HepG2 (cell line): ENCODE data around the gene AADACL4. TPM values are rescaled to one million over a fixed set of nuclear protein-coding genes. Genes with fewer than 3 reads are reported as not detected.
A peak's percentile ranks its signal among the peaks of the same experiment; 100 is the strongest.

Source experiments
- ARHGAP35 ChIP-seq: sonication (generic); formaldehyde crosslinking; IDR thresholded peaks from 2 replicates; pipeline ENCODE4 v1.9.0; 2022; ENCODE audit warnings: mild to moderate bottlenecking, inconsistent platforms, moderate library complexity, missing genetic modification reagents, borderline replicate concordance
- ARID2 ChIP-seq: sonication (generic); formaldehyde crosslinking; IDR thresholded peaks from 2 replicates; pipeline ENCODE4 v1.8.1; 2022; ENCODE audit warnings: mild to moderate bottlenecking, missing genetic modification reagents, borderline replicate concordance
- JDP2 ChIP-seq: sonication (generic); formaldehyde crosslinking; IDR thresholded peaks from 2 replicates; pipeline ENCODE4 v1.8.1; 2022; ENCODE audit warnings: missing genetic modification reagents, borderline replicate concordance
- MEIS1 ChIP-seq: sonication (generic); formaldehyde crosslinking; IDR thresholded peaks from 2 replicates; pipeline ENCODE4 v1.9.0; 2021; ENCODE audit warnings: mild to moderate bottlenecking, missing genetic modification reagents, moderate library complexity, borderline replicate concordance
- MYC ChIP-seq: sonication (generic); formaldehyde crosslinking; IDR thresholded peaks from 2 replicates; pipeline ENCODE4 v1.9.0; 2021; ENCODE audit warnings: missing genetic modification reagents, borderline replicate concordance
- SYNCRIP ChIP-seq: fragments of 200-400 bp; formaldehyde crosslinking; IDR thresholded peaks from 2 replicates; pipeline ENCODE4 v1.6.1; 2018; ENCODE audit warnings: mild to moderate bottlenecking, low read depth, low read length; ENCODE audit not compliant: insufficient read depth
- TGIF2 ChIP-seq: IDR thresholded peaks from 2 replicates; pipeline ENCODE4 v1.6.1; 2016; ENCODE audit warnings: control low read depth, missing compliant biosample characterization
- YEATS2 ChIP-seq: sonication (generic); formaldehyde crosslinking; IDR thresholded peaks from 2 replicates; pipeline ENCODE4 v1.4.0; 2020; ENCODE audit warnings: missing genetic modification reagents, borderline replicate concordance
- ZNF329 ChIP-seq: sonication (generic); formaldehyde crosslinking; IDR thresholded peaks from 2 replicates; pipeline ENCODE4 v1.9.0; 2021; ENCODE audit warnings: low read depth, mild to moderate bottlenecking, missing genetic modification reagents
- ZNF337 ChIP-seq: sonication (generic); formaldehyde crosslinking; IDR thresholded peaks from 2 replicates; pipeline ENCODE4 v1.5.1; 2020; ENCODE audit warnings: missing genetic modification reagents, low read depth, mild to moderate bottlenecking, borderline replicate concordance
- ZNF354B ChIP-seq: sonication (generic); formaldehyde crosslinking; IDR thresholded peaks from 2 replicates; pipeline ENCODE4 v1.8.0; 2022; ENCODE audit warnings: mild to moderate bottlenecking, missing genetic modification reagents
- ZNF543 ChIP-seq: sonication (generic); formaldehyde crosslinking; IDR thresholded peaks from 2 replicates; pipeline ENCODE4 v1.4.0; 2020; ENCODE audit warnings: mild to moderate bottlenecking, missing genetic modification reagents
- polyA plus RNA-seq, 8 experiments: library from polyadenylated mRNA; depleted of rRNA in 3 of 8; stranded (reverse) in 7 of 8; unstranded in 1 of 8; fragments of >200 nt; fragmentation: Illumina TruSeq in 4 of 8; extraction: Trizol in 4 of 8; gene quantifications; 2 replicates each; pipeline versions ENCODE4 v1.2.1 to v1.2.3, GENCODE V29; 2011 to 2016; ENCODE audit warnings: low read depth in 4 of 8, missing spikeins in 1 of 8, mixed read lengths in 1 of 8; ENCODE audit not compliant: insufficient read depth in 1 of 8
- total RNA-seq, 5 experiments: library from RNA; depleted of rRNA; stranded (reverse); fragments of >200 nt; fragmentation: Illumina TruSeq; extraction: Trizol; gene quantifications; 2 replicates each; pipeline ENCODE4 v1.2.3, GENCODE V29; 2016; ENCODE audit warnings: low read depth in 1 of 5
- TF ChIP-seq, protein P1 (sequence below): sonication (generic); formaldehyde crosslinking; IDR thresholded peaks from 2 replicates; pipeline ENCODE4 v1.5.0; 2020; ENCODE audit warnings: missing genetic modification reagents
- TF ChIP-seq, protein P2 (sequence below): sonication (generic); formaldehyde crosslinking; IDR thresholded peaks from 2 replicates; pipeline ENCODE4 v1.9.0; 2021; ENCODE audit warnings: missing genetic modification reagents, borderline replicate concordance
- TF ChIP-seq, protein P3 (sequence below): sonication (generic); formaldehyde crosslinking; conservative IDR thresholded peaks from 2 replicates; pipeline ENCODE4 v1.4.0; 2020; ENCODE audit warnings: mild to moderate bottlenecking, missing genetic modification reagents, moderate library complexity
- TF ChIP-seq, protein P4 (sequence below): sonication (generic); formaldehyde crosslinking; IDR thresholded peaks from 2 replicates; pipeline ENCODE4 v1.4.0; 2020; ENCODE audit warnings: missing genetic modification reagents, borderline replicate concordance
- TF ChIP-seq, protein P5 (sequence below): IDR thresholded peaks from 2 replicates; pipeline ENCODE4 v1.6.1; 2016

AADACL4 gene
- total and polyA plus RNA-seq, 2 of the 13 experiments (the other 11 are each of a cell fraction or from before 2014, with no cell fraction given), result not detected

DNA sequence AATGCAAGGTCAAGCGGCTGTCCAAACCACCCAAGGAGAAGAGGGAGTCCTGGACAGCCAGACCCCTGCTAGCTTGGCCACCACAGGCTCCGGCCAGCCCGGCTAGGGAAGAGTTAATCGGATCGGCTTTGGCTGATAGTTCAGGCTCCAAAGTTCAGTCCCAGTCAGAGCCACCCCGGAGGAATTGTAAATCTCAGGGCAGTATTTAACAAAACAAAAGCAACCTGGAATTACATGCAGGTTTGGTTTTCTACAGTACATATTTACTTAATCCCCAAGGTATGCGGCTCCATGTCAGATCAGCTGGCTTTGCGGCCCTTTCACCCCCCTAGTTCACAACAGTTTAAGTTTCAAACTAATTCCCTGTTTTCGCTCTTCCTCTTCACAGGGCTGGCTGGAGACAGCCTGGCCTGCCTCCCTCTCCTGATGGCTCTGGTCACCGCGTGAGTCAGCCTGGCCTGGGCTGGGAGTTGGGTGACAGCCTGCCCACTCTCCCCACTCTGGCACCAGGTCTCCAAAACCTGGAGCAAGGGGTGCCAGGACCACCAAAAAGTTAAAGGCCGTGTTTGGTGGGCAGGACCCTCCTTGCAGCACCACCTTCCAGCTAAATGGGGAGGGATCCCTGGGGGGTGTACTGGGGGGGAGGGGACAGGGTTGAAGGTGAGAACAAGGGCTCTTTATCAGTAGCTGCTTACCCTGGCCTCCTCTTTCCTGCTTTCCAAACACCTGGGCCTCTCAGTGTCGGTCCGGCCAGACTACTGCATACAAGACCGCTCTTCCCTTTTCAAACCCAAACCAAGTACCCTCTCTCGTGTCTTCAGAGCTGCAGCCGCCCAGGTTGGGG, 27.8 kb upstream of the AADACL4 start (continued):
- TF ChIP-seq MEIS1 (CRISPR knock-in tag) (0 out of 2 replicates have a peak, but pooled peaks have one; percentile 59), YEATS2 (no peak), ARHGAP35 (CRISPR knock-in tag) (no peak), SYNCRIP (no peak), MYC (CRISPR knock-in tag) (peak; percentile 57; the same call in 1 of the 2 replicates), ZNF329 (peak; percentile 97), ZNF543 (no peak), ZNF337 (no peak; the same call in 1 of the 2 replicates), ARID2 (peak; percentile 80; the same call in 1 of the 2 replicates), ZNF354B (no peak), JDP2 (CRISPR knock-in tag) (no peak), TGIF2 (peak; percentile 86; the same call in 1 of the 2 replicates)
- TF ChIP-seq, protein P1, sequence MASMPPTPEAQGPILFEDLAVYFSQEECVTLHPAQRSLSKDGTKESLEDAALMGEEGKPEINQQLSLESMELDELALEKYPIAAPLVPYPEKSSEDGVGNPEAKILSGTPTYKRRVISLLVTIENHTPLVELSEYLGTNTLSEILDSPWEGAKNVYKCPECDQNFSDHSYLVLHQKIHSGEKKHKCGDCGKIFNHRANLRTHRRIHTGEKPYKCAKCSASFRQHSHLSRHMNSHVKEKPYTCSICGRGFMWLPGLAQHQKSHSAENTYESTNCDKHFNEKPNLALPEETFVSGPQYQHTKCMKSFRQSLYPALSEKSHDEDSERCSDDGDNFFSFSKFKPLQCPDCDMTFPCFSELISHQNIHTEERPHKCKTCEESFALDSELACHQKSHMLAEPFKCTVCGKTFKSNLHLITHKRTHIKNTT (CRISPR knock-in tag), result no peak
- TF ChIP-seq, protein P2, sequence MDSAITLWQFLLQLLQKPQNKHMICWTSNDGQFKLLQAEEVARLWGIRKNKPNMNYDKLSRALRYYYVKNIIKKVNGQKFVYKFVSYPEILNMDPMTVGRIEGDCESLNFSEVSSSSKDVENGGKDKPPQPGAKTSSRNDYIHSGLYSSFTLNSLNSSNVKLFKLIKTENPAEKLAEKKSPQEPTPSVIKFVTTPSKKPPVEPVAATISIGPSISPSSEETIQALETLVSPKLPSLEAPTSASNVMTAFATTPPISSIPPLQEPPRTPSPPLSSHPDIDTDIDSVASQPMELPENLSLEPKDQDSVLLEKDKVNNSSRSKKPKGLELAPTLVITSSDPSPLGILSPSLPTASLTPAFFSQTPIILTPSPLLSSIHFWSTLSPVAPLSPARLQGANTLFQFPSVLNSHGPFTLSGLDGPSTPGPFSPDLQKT (CRISPR knock-in tag), result no peak
- TF ChIP-seq, protein P3, sequence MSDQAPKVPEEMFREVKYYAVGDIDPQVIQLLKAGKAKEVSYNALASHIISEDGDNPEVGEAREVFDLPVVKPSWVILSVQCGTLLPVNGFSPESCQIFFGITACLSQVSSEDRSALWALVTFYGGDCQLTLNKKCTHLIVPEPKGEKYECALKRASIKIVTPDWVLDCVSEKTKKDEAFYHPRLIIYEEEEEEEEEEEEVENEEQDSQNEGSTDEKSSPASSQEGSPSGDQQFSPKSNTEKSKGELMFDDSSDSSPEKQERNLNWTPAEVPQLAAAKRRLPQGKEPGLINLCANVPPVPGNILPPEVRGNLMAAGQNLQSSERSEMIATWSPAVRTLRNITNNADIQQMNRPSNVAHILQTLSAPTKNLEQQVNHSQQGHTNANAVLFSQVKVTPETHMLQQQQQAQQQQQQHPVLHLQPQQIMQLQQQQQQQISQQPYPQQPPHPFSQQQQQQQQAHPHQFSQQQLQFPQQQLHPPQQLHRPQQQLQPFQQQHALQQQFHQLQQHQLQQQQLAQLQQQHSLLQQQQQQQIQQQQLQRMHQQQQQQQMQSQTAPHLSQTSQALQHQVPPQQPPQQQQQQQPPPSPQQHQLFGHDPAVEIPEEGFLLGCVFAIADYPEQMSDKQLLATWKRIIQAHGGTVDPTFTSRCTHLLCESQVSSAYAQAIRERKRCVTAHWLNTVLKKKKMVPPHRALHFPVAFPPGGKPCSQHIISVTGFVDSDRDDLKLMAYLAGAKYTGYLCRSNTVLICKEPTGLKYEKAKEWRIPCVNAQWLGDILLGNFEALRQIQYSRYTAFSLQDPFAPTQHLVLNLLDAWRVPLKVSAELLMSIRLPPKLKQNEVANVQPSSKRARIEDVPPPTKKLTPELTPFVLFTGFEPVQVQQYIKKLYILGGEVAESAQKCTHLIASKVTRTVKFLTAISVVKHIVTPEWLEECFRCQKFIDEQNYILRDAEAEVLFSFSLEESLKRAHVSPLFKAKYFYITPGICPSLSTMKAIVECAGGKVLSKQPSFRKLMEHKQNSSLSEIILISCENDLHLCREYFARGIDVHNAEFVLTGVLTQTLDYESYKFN (CRISPR knock-in tag), result peak; percentile 95
- TF ChIP-seq, protein P4, sequence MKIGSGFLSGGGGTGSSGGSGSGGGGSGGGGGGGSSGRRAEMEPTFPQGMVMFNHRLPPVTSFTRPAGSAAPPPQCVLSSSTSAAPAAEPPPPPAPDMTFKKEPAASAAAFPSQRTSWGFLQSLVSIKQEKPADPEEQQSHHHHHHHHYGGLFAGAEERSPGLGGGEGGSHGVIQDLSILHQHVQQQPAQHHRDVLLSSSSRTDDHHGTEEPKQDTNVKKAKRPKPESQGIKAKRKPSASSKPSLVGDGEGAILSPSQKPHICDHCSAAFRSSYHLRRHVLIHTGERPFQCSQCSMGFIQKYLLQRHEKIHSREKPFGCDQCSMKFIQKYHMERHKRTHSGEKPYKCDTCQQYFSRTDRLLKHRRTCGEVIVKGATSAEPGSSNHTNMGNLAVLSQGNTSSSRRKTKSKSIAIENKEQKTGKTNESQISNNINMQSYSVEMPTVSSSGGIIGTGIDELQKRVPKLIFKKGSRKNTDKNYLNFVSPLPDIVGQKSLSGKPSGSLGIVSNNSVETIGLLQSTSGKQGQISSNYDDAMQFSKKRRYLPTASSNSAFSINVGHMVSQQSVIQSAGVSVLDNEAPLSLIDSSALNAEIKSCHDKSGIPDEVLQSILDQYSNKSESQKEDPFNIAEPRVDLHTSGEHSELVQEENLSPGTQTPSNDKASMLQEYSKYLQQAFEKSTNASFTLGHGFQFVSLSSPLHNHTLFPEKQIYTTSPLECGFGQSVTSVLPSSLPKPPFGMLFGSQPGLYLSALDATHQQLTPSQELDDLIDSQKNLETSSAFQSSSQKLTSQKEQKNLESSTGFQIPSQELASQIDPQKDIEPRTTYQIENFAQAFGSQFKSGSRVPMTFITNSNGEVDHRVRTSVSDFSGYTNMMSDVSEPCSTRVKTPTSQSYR (CRISPR knock-in tag), result 0 out of 2 replicates have a peak, but pooled peaks have one; percentile 28
- TF ChIP-seq, protein P5, sequence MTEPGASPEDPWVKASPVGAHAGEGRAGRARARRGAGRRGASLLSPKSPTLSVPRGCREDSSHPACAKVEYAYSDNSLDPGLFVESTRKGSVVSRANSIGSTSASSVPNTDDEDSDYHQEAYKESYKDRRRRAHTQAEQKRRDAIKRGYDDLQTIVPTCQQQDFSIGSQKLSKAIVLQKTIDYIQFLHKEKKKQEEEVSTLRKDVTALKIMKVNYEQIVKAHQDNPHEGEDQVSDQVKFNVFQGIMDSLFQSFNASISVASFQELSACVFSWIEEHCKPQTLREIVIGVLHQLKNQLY, result no peak
